Fibroblast of villous mesenchyme (primary cell): Measurements from ENCODE around the gene ZNG1F. TPM values are rescaled to one million over a fixed set of nuclear protein-coding genes. Genes with fewer than 3 reads are reported as not detected.
"Not testable (repeated sequence)": the region's sequence is repeated elsewhere in the genome, so short reads cannot be mapped to it uniquely, and the experiment has no call there.

Source experiments
- DNase-seq: peaks from one replicate; pipeline ENCODE4 v3.0.0-alpha.2; 2010; ENCODE audit warnings: low read depth
- H3K4me3 ChIP-seq: 2 replicates; pipeline ENCODE4 v1.5.1; 2011; ENCODE audit warnings: low read depth, mild to moderate bottlenecking, low read length
- CTCF ChIP-seq: IDR thresholded peaks from 2 replicates; pipeline ENCODE4 v1.5.1; 2012; ENCODE audit warnings: low read depth, mild to moderate bottlenecking, low read length; ENCODE audit not compliant: insufficient read depth
- total RNA-seq: library from RNA; depleted of rRNA; stranded (reverse); fragments of >200 nt; gene quantifications from 2 replicates; pipeline ENCODE4 v1.2.3, GENCODE V29; 2012

The ZNG1F gene
- total RNA-seq, 1 donor: 6.5 TPM

DNA sequence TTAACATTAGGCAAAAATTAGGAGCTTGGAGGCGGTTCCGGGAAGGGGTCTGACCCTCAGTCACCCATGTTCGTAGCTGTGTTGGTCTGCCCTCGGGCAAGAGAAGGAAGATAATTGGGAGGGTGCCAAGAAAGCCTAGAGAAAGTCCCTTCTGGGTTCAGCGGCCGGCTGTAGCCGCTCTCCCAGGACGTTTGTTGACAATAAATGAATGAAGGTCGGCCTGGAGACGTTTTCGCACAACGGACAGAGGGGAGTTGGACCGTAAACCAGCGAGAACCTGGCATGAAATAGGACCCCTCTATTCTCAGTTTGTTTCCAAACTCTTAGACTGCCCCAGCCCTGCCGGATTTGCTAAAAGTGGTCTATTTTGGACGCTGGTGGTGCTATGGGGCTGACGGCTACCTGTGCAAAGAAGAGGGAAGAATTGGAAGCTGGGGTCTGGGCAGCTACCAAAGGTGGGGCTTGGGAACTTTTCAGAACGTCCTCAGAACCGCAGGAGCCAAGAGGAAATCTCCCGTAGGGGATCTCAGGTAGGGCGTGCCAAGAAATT is 63.9 kb downstream of the ZNG1F start:
- not testable (repeated sequence) for H3K4me3 ChIP-seq, DNase-seq

- not testable (repeated sequence) for H3K4me3 ChIP-seq
Measured at GRCh38 chr9:41124250-41125108, 64.6 kb downstream of the ZNG1F start.

GRCh38 chr9:41123812-41124211 is 65.3 kb downstream of the ZNG1F start:
- H3K4me3 ChIP-seq, DNase-seq: not testable (repeated sequence)

More at GRCh38 chr9:41124250-41125108, 64.6 kb downstream of the ZNG1F start:
- DNase-seq: not testable (repeated sequence)

- H3K4me3 ChIP-seq, DNase-seq: not testable (repeated sequence)
Measured at GRCh38 chr9:41123396-41123795, 65.7 kb downstream of the ZNG1F start.

GRCh38 chr9:41120696-41121095 is 68.4 kb downstream of the ZNG1F start:
- not testable (repeated sequence) for DNase-seq, H3K4me3 ChIP-seq

GRCh38 chr9:41119719-41120118 is 69.4 kb downstream of the ZNG1F start:
- not testable (repeated sequence) for DNase-seq, H3K4me3 ChIP-seq

- DNase-seq, H3K4me3 ChIP-seq: not testable (repeated sequence)
Measured at GRCh38 chr9:41119311-41119710, 69.8 kb downstream of the ZNG1F start.

GRCh38 chr9:41113348-41113747 is 75.8 kb downstream of the ZNG1F start:
- DNase-seq, H3K4me3 ChIP-seq: not testable (repeated sequence)

DNA sequence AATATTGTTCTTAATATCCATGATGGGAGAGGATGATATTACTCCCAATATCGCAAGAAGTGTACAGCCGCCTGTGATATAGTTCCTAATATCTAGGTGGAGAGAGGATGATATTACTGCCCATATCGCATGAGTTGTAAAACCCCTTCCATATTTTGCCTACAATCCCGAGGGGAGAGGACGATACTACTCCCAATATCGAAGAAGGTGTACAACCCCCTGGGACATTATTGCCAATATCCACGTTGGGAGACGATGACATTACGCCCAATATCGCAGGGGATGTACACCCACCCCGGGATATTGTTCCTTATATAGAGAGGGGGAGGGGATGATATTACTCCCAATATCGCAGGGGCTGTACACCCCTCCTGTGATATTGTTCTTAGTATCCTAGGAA is 77.7 kb downstream of the ZNG1F start:
- not testable (repeated sequence) for H3K4me3 ChIP-seq, DNase-seq

DNA sequence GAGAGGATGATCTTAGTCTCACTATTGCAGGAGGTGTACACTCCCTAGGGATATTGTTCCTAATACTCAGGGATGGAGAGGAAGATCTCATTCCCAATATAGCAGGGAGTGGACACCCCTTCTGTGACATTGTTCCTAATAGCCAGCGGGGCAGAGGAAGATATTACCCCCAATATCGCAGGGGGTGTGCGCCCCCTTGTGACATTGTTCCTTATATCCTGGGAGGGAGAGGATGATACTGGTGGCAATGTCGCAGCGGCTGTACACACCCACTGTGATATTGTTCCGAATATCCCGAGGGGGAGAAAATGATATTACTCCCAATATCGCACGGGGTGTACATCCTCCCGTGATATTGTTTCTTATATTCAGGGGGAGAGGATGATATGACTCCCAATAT is 78.2 kb downstream of the ZNG1F start:
- peak; percentile 13 for TF ChIP-seq CTCF
- DNase-seq, H3K4me3 ChIP-seq: not testable (repeated sequence)

- not testable (repeated sequence) for DNase-seq, H3K4me3 ChIP-seq
Measured at GRCh38 chr9:41109253-41109652, 79.9 kb downstream of the ZNG1F start.

DNA sequence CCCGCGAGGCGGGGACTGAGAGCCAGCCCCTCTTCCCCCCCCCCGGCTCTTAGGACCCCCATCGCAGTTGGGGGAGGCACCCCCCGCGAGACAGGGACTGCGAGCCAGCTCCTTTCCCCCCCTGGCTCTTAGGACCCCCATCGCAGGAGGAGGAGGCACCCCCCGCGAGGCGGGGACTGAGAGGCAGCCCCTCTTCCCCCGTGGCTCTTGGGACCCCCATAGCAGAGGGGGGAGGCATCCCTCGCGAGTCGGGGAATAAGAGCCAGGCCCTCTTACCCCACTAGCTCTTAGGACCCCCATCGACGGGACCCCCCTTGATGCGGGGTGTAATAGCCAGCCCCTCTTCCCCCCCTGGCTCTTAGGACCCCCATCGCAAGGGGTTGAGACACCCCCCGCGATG is 80.3 kb downstream of the ZNG1F start:
- DNase-seq, H3K4me3 ChIP-seq: not testable (repeated sequence)

DNA sequence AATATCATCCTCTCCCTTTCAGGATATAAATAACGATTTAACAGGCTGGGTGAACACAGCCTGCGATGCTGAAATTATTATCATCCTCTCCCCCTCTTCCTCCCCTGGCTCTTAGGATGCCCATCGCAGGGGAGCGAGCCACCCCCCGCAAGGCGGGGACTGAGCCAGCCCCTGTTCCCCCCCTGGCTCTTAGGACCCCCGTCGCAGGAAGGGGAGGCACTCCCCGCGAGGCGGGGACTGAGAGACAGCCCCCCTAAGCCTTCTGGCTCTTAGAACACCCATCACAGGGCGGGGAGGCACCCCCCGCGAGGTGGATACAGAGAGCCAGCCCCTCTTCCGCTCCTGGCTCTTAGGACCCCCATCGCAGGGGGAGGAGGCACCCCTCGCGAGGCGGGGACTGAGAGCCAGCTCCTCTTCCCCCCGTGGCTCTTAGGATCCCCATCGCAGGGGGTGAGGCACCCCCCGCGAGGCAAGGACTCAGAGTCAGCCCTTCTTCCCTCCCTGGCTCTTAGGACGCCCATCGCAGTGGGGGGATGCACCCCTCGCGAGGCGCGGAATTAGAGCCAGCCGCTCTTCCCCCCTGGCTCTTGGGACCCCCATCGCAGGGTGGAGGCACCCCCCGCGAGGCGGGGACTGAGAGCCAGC is 82.5 kb downstream of the ZNG1F start:
- not testable (repeated sequence) for H3K4me3 ChIP-seq, DNase-seq

GRCh38 chr9:41105557-41106253 is 83.4 kb downstream of the ZNG1F start:
- not testable (repeated sequence) for H3K4me3 ChIP-seq, DNase-seq

DNA sequence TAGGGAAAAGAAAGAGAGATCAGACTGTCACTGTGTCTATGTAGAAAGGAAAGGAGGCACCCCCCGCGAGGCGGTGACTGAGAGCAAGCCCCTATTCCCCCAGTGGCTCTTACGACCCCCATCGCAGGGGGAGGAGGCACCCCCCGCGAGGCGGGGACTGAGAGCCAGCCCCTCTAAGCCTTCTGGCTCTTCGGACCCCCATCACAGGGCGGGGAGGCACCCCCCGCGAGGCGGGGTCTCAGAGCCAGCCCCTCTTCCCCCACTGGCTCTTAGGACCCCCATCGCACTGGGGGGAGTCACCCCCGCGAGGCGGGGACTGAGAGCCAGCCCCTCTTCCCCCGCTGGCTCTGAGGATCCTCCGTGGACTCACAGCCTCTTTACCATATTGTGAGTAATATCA is 84.6 kb downstream of the ZNG1F start:
- H3K4me3 ChIP-seq, DNase-seq: not testable (repeated sequence)

DNA sequence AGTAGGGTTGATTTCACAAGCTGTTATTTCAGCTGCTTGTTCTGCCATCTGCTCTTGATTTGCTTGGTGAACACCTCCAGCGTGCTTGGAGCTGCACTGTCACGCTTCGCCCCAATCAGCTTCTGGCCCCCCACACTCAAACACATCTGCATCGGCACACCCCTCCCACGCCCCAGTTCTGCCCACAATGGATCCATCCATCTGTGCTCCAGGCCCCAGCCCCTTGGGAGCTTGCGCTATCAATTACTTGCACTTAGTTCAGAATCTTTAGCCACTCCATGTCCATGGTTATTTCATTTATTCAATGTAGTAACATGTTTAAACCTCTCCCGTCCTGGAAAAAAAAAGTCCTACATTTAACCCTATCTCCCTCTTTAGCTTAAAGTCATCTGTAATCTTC is 88.6 kb downstream of the ZNG1F start:
- H3K4me3 ChIP-seq, DNase-seq: not testable (repeated sequence)

- DNase-seq, H3K4me3 ChIP-seq: not testable (repeated sequence)
Measured at GRCh38 chr9:41098759-41099158, 90.4 kb downstream of the ZNG1F start.

GRCh38 chr9:41095060-41095459 is 94.1 kb downstream of the ZNG1F start:
- not testable (repeated sequence) for DNase-seq, H3K4me3 ChIP-seq
